Body of pancreas (tissue), 4 donors: Measurements from ENCODE around the gene TRAPPC12. TPM values are rescaled to one million over a fixed set of nuclear protein-coding genes. Genes with fewer than 3 reads are reported as not detected.
A peak's percentile ranks its signal among the peaks of the same experiment; 100 is the strongest.

ENCODE experiments used
- ATAC-seq: fragments of 150-250 bp; one replicate; pipeline ENCODE4 v1.9.1; 2016
- DNase-seq, 4 donors: peaks; one replicate each; pipeline ENCODE4 v3.0.0-alpha.2; 2019
- H3K27ac ChIP-seq, 4 donors: fragments of 200-600 bp; sonication (generic); 1 replicate in 3 of 4; 2 replicates in 1 of 4; pipeline versions ENCODE4 v1.5.1 to v1.6.1; 2016 to 2019; ENCODE audit warnings: mild to moderate bottlenecking in 1 of 4, mixed read lengths in 1 of 4, moderate library complexity in 1 of 4
- H3K27me3 ChIP-seq, 2 donors: fragments of 200-600 bp; sonication (generic); one replicate each; pipeline ENCODE4 v1.6.0; 2016; ENCODE audit warnings: mild to moderate bottlenecking in 1 of 2
- H3K36me3 ChIP-seq, 2 donors: fragments of 200-600 bp; sonication (generic); replicated peaks in 1 of 2; 2 replicates each; pipeline ENCODE4 v1.5.1; 2016; ENCODE audit warnings: low read depth in 2 of 2; ENCODE audit not compliant: insufficient read depth in 1 of 2
- H3K4me1 ChIP-seq: fragments of 200-600 bp; sonication (generic); one replicate; pipeline ENCODE4 v1.6.0; 2016
- H3K4me3 ChIP-seq, 2 donors: fragments of 200-600 bp; sonication (generic); 1 replicate in 1 of 2; 2 replicates in 1 of 2; pipeline ENCODE4 v1.5.1; 2016 to 2019
- H3K9me3 ChIP-seq, 3 donors: fragments of 200-600 bp; sonication (generic); 1 replicate in 2 of 3; 2 replicates in 1 of 3; pipeline ENCODE4 v1.5.1; 2016
- POLR2A ChIP-seq, 3 donors: fragments of 450-650 bp; IDR thresholded peaks; one replicate each; pipeline ENCODE4 v1.6.1; 2016; ENCODE audit warnings: antibody characterized with exemption in 3 of 3, mild to moderate bottlenecking in 2 of 3
- WGBS, 2 donors: methylation state at CpG; one replicate each; pipeline ENCODE4 v1.1.5; 2017; 5-methylcytosine and 5-hydroxymethylcytosine counted together
- intact Hi-C: fragments of 100-400 bp; cut with DNase I; formaldehyde crosslinking; loops from one replicate; pipeline ENCODE4 v1.15.1; 2023
- total RNA-seq, 2 donors: library from RNA; depleted of rRNA; stranded (reverse); fragments of >200 nt; gene quantifications; one replicate each; pipeline ENCODE4 v1.1.0, GENCODE V29; 2016
- TF ChIP-seq, protein P1 (sequence below), 7 experiments: fragments of 450-650 bp in 4 of 7; fragments of 200-600 bp in 3 of 7; sonication (generic) in 3 of 7; IDR thresholded peaks; one replicate each; pipeline ENCODE4 v1.5.1; 2016 to 2019; ENCODE audit warnings: antibody characterized with exemption in 7 of 7

Gene TRAPPC12
- total RNA-seq, 2 donors from 2014 or later, result 43.1 to 134 TPM

DNA sequence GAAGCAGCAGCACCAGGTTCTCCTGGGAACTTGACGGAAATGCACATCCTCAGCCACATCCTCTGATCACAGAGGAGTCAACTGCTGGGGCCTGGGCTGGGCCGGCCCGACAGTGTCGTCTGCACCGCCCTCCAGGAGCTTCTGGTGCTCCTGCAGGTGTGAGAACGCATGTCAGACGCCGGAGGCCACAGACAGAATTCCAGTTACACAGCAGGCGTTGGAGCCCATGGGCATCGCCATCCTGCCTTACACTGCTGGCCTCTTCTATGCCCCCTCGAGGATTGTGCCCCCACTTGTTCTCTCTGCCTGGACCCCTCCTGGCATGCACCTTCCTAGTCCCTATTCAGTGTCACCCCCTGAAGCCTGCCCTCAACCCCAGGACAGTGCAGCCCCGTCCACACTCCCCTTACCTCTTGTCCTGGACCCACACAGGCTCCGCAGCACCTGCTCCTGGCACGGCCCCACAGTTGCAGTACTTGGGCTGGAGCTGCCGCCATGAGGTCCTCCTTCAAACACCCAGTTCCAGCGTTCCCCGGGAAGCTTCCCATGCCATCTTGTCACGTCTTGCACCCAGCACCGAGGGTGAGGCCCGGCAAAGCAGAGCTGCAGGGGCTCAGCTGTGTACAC is 102.4 kb downstream of the TRAPPC12 start:
- no peak for ATAC-seq
- WGBS, 2 donors, result 95 to 96% methylated on average over 15 to 20 of the region's 20 CpGs
- H3K4me1 ChIP-seq, result peaks cover 8% of the 10 kb centered on the region
- intact Hi-C loops, result no loop called here
- H3K36me3 ChIP-seq, result peaks cover 0 to 8% of the 10 kb centered on the region in 2 donors
- H3K27ac ChIP-seq, result no peak overlapping the region
- no peaks in the 10 kb centered on the region for H3K27me3 ChIP-seq
- H3K9me3 ChIP-seq, result no peaks in the 10 kb centered on the region
- no peak for DNase-seq
- TF ChIP-seq POLR2A (IDR thresholded peaks at IDR 0.05), result no peak
- TF ChIP-seq, protein P1, sequence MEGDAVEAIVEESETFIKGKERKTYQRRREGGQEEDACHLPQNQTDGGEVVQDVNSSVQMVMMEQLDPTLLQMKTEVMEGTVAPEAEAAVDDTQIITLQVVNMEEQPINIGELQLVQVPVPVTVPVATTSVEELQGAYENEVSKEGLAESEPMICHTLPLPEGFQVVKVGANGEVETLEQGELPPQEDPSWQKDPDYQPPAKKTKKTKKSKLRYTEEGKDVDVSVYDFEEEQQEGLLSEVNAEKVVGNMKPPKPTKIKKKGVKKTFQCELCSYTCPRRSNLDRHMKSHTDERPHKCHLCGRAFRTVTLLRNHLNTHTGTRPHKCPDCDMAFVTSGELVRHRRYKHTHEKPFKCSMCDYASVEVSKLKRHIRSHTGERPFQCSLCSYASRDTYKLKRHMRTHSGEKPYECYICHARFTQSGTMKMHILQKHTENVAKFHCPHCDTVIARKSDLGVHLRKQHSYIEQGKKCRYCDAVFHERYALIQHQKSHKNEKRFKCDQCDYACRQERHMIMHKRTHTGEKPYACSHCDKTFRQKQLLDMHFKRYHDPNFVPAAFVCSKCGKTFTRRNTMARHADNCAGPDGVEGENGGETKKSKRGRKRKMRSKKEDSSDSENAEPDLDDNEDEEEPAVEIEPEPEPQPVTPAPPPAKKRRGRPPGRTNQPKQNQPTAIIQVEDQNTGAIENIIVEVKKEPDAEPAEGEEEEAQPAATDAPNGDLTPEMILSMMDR (IDR thresholded peaks at IDR 0.05), result no peak
- H3K4me3 ChIP-seq, result no peak overlapping the region

DNA sequence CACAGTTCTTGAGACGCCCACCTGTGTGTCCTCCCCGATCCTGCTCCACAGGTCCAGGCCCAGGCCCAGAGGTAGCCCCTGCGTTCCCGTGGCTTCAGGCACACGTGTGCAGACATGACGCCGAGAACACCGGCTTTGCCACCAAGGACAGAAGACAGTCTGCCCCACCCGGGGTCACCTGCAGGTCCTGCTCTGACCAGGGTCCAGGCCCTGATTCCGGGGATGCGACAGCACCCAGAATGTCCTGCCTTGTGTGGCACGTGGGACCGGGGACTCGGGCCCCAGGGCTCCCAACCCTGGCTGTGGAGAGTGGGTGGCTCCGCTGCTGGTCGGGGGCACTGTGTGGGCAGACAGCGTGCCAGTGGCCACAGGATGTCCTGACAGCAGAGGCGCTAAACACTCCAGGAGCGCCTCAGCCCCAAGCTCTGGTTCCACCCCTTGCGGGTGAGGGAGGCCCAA is 102.9 kb downstream of the TRAPPC12 start:
- no peak for TF ChIP-seq POLR2A (IDR thresholded peaks at IDR 0.05)
- TF ChIP-seq, protein P1 (IDR thresholded peaks at IDR 0.05), result no peak
- DNase-seq, result no peak
- no peaks in the 10 kb centered on the region for H3K9me3 ChIP-seq
- H3K27me3 ChIP-seq, result no peaks in the 10 kb centered on the region
- no peak for ATAC-seq
- WGBS, 2 donors, result 93 to 98% methylated on average over 12 to 19 of the region's 20 CpGs
- no peak overlapping the region for H3K4me3 ChIP-seq
- H3K27ac ChIP-seq, result no peak overlapping the region
- peaks cover 8% of the 10 kb centered on the region for H3K4me1 ChIP-seq
- H3K36me3 ChIP-seq, result peaks cover 0 to 8% of the 10 kb centered on the region in 2 donors
- intact Hi-C loops, result no loop called here

DNA sequence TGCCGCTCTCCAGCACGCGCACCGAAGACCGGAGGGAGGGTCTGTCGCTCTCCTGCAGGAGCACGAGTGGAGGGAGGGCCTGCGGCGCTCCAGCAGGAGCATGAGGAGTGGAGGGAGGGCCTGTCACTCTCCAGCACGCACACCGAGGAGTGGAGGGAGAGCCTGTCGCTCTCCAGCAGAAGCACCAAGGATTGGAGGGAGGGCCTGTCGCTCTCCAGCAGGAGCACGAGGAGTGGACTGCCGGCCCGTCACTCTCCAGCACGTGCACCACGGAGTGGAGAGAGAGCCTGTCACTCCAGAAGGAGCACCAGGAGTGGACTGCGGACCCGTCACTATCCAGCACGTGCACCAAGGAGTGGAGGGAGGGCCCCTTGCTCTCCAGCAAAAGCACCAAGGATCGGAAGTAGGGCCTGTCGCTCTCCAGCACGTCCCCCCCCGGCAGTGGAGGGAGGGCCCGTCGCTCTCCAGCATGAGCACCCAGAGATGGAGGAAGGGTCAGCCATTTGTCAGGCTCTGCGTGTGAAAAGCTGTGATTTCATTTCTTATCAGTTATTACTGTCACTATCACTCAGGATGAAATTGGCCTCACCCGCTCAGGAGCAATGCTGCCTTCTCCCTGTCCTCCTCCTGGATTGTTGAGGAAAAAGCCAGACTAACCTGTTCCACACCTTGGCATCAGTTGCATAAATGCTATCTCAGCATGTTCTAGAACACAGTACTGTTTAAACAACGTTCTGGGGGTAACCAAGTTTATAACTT is 103.9 kb downstream of the TRAPPC12 start:
- Histone ChIP-seq H3K4me3 (no peak overlapping the region), H3K36me3 (peaks cover 0 to 8% of the 10 kb centered on the region in 2 donors)
- WGBS, 2 donors, result 73 to 81% methylated on average over 11 to 30 of the region's 30 CpGs

DNA sequence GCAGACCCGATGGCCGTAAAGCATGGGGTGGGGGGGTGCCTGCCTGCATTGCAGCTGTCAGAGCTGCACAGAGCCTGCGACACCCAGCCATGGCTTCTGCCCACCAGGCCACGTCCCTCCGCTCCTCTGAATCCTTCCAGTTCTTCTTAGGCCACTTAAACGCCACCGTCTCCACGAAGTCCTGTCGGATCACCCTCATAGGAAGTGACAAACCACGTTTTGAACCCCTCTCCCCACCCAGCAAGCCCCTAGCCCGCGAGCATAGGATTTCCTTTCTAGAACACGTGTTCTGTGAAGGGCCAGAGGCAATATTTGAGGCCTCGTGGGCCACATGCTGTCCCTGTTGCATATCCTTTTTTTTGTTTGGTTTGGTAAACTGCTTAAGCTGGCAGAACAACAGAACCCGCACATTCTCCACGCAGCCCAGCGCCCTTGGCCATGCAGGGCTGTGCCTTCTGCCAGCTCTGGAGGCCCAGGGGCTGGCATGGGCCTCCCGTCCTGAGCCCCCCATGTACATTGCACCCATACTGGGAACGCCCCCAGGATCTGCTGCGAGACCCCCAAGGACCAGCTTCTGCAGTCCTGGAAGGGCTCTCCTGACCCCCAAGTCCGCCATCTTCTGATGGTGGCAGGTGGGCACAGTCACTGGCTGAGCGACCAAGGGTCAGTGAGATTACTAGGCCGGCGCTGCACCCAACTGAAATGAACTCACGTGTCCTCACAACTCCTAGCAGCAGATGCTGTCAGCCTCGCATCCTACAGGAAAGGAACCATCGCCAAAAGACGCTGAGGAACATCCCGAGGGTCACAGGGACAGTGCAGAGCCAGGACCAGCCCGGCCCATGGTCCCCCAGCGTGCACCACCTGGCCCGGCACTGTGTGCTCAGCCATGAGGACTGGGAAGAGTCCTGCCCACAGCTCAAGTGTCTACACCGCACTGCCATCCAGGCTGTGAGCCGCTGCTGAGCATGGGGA is 104.8 kb downstream of the TRAPPC12 start:
- ATAC-seq, result no peak
- 92 to 94% methylated on average over 30 to 34 of the region's 34 CpGs for WGBS, 2 donors
- no peak overlapping the region for H3K4me3 ChIP-seq
- no peaks in the 10 kb centered on the region for H3K27me3 ChIP-seq
- no peak for TF ChIP-seq POLR2A (IDR thresholded peaks at IDR 0.05)
- TF ChIP-seq, protein P1 (IDR thresholded peaks at IDR 0.05), result no peak
- H3K4me1 ChIP-seq, result peaks cover 22% of the 10 kb centered on the region
- no peaks in the 10 kb centered on the region for H3K9me3 ChIP-seq
- DNase-seq, result no peak
- H3K27ac ChIP-seq, result no peak overlapping the region
- H3K36me3 ChIP-seq, result peaks cover 0 to 5% of the 10 kb centered on the region in 2 donors
- intact Hi-C loops, result no loop called here

More for the DNA sequence above, 103.9 kb downstream of the TRAPPC12 start:
- Histone ChIP-seq H3K27me3 (no peaks in the 10 kb centered on the region), H3K4me1 (peaks cover 14% of the 10 kb centered on the region), H3K27ac (no peak overlapping the region), H3K9me3 (no peaks in the 10 kb centered on the region)
- ATAC-seq, result peak; percentile 88
- TF ChIP-seq, protein P1 (IDR thresholded peaks at IDR 0.05), result no peak
- no peak for TF ChIP-seq POLR2A (IDR thresholded peaks at IDR 0.05)
- DNase-seq, result peak; percentile 37 to 70 (median 60)
- intact Hi-C loops, result no loop called here
